PC-3 (cell line): Measurements from ENCODE around the gene CEP112. TPM values are rescaled to one million over a fixed set of nuclear protein-coding genes. Genes with fewer than 3 reads are reported as not detected.

Experiments used
- ATAC-seq: fragments of 200-7000 bp; cut with Tn5 transposase; 2 replicates; pipeline ENCODE4 v1.9.1; 2020; ENCODE audit warnings: mild to moderate bottlenecking, moderate library complexity
- BruUV-seq: library from RNA; stranded (reverse); fragments of 400-500 nt; replicated peaks from 2 replicates; lab custom pipeline; 2021; lab: Mats Ljungman, UMichigan
- CTCF ChIA-PET: fragments of 300-600 bp; sonication (Branson Sonifier 250); formaldehyde crosslinking; loops from one replicate; lab custom pipeline; 2022; ENCODE audit warnings: antibody characterized with exemption; lab: Charles Lee
- POLR2A ChIA-PET: fragments of 300-600 bp; sonication (Branson Sonifier 250); formaldehyde crosslinking; loops from one replicate; lab custom pipeline; 2022; ENCODE audit warnings: antibody characterized with exemption; ENCODE audit not compliant: unreplicated experiment; lab: Charles Lee
- DNase-seq: peaks from one replicate; pipeline ENCODE4 v3.0.0-alpha.2; 2015
- H2AFZ ChIP-seq: fragments of 300-600 bp; sonication (generic); 2 replicates; pipeline ENCODE4 v1.6.0; 2016; ENCODE audit warnings: antibody characterized with exemption, low read length
- H3F3A ChIP-seq: fragments of 300-600 bp; sonication (generic); one replicate; pipeline ENCODE4 v1.6.0; 2017; ENCODE audit warnings: antibody characterized with exemption, low read length, control low read depth, mild to moderate bottlenecking; ENCODE audit not compliant: unreplicated experiment
- H3K27ac ChIP-seq: fragments of 300-600 bp; sonication (generic); 2 replicates; pipeline ENCODE4 v1.5.1; 2016; ENCODE audit warnings: mild to moderate bottlenecking, low read length
- H3K27me3 ChIP-seq: fragments of 300-600 bp; sonication (generic); 2 replicates; pipeline ENCODE4 v1.6.1; 2016; ENCODE audit warnings: low read length, mixed read lengths
- H3K36me3 ChIP-seq: fragments of 300-600 bp; sonication (generic); 2 replicates; pipeline ENCODE4 v1.6.1; 2016; ENCODE audit warnings: low read depth, mixed run types, low read length, mixed read lengths
- H3K4me1 ChIP-seq: fragments of 300-600 bp; sonication (generic); 2 replicates; pipeline ENCODE4 v1.5.1; 2016; ENCODE audit warnings: low read length; ENCODE audit not compliant: insufficient read depth
- H3K4me2 ChIP-seq: fragments of 300-600 bp; sonication (generic); 2 replicates; pipeline ENCODE4 v1.6.0; 2016; ENCODE audit warnings: low read length
- H3K4me3 ChIP-seq: fragments of 300-600 bp; sonication (generic); 2 replicates; pipeline ENCODE4 v1.5.1; 2016; ENCODE audit warnings: mild to moderate bottlenecking, low read length, mixed read lengths
- H3K79me2 ChIP-seq: fragments of 300-600 bp; sonication (generic); 2 replicates; pipeline ENCODE4 v1.6.1; 2017; ENCODE audit warnings: low read length, mixed read lengths
- H3K9ac ChIP-seq: fragments of 300-600 bp; sonication (generic); 2 replicates; pipeline ENCODE4 v1.6.0; 2016; ENCODE audit warnings: mild to moderate bottlenecking, low read length
- H3K9me2 ChIP-seq: fragments of 300-600 bp; sonication (generic); replicated peaks from 2 replicates; pipeline ENCODE4 v1.6.1; 2016; ENCODE audit warnings: mixed run types, low read length, mixed read lengths
- H3K9me3 ChIP-seq: fragments of 300-600 bp; sonication (generic); 2 replicates; pipeline ENCODE4 v1.6.1; 2016; ENCODE audit warnings: low read length, mixed read lengths
- H4K20me1 ChIP-seq: fragments of 300-600 bp; sonication (generic); 2 replicates; pipeline ENCODE4 v1.6.1; 2016; ENCODE audit warnings: low read length, mixed read lengths
- EZH2 ChIP-seq: fragments of 300-600 bp; sonication (generic); IDR thresholded peaks from one replicate; pipeline ENCODE4 v1.6.1; 2017; ENCODE audit warnings: antibody characterized with exemption, mild to moderate bottlenecking, low read length; ENCODE audit not compliant: unreplicated experiment
- EZH2phosphoT487 ChIP-seq: fragments of 300-600 bp; sonication (generic); IDR thresholded peaks from 2 replicates; pipeline ENCODE4 v1.6.1; 2018; ENCODE audit warnings: mild to moderate bottlenecking, antibody characterized with exemption, low read length, borderline replicate concordance
- intact Hi-C: fragments of 100-400 bp; cut with micrococcal nuclease; formaldehyde crosslinking; loops from 2 replicates; pipeline ENCODE4 v1.9.0; 2023
- total RNA-seq: library from RNA; depleted of rRNA; stranded (reverse); fragments of >200 nt; gene quantifications from 2 replicates; pipeline ENCODE4 v1.2.3, GENCODE V29; 2014
- TF ChIP-seq, protein P1 (sequence below): fragments of 300-600 bp; sonication (generic); conservative IDR thresholded peaks from 2 replicates; pipeline ENCODE4 v1.5.1; 2017; ENCODE audit warnings: antibody characterized with exemption, low read depth, mild to moderate bottlenecking, low read length

Gene CEP112
- total RNA-seq, 1 experiment from 2014 or later = 6.5 TPM

DNA sequence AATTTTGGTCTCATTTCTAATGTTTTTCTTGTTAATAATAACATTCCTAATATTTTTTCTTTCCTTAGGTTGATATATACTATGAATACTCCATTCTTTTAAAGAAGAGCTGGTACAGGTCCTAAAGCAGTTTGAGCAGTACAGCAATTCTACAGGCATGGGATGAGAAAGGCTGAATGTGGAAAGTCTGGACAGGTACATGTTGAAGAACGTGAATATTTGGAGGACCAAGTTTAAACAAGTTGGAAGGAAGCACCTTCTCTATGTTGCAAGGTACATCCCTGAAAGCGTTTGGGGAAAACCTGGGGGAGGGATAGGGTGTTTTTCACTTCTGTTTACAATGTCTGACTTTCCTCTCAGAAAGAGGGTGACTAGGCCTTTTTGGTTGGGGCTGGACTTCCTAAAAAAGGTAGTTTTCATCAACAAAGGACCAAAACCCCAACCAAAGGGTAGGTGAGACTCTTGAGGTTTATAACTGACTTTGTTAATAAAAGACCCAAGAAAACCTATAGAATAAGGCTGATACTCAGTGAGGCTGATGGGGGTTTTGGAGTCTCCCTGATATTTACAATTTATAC lies 534.6 kb downstream of the CEP112 start:
- intact Hi-C loops = no loop called here
- BruUV-seq = no TSS peak
- Histone ChIP-seq H3F3A (no peaks in the 10 kb centered on the region), H3K27ac (no peak overlapping the region), H2AFZ (no peak overlapping the region), H3K9me2 (no peaks in the 10 kb centered on the region), H3K4me3 (no peak overlapping the region), H4K20me1 (no peaks in the 10 kb centered on the region), H3K36me3 (no peaks in the 10 kb centered on the region), H3K4me2 (no peak overlapping the region), H3K79me2 (no peaks in the 10 kb centered on the region), H3K4me1 (no peaks in the 10 kb centered on the region; the same call in 1 of the 2 replicates), H3K27me3 (no peaks in the 10 kb centered on the region), H3K9me3 (no peaks in the 10 kb centered on the region), H3K9ac (no peak overlapping the region)
- no peak for DNase-seq
- no peak for ATAC-seq
- TF ChIP-seq EZH2phosphoT487 (no peak), EZH2 (no peak)
- TF ChIP-seq, protein P1, sequence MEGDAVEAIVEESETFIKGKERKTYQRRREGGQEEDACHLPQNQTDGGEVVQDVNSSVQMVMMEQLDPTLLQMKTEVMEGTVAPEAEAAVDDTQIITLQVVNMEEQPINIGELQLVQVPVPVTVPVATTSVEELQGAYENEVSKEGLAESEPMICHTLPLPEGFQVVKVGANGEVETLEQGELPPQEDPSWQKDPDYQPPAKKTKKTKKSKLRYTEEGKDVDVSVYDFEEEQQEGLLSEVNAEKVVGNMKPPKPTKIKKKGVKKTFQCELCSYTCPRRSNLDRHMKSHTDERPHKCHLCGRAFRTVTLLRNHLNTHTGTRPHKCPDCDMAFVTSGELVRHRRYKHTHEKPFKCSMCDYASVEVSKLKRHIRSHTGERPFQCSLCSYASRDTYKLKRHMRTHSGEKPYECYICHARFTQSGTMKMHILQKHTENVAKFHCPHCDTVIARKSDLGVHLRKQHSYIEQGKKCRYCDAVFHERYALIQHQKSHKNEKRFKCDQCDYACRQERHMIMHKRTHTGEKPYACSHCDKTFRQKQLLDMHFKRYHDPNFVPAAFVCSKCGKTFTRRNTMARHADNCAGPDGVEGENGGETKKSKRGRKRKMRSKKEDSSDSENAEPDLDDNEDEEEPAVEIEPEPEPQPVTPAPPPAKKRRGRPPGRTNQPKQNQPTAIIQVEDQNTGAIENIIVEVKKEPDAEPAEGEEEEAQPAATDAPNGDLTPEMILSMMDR = no peak
- ChIA-PET CTCF (interaction anchor here (0.6 to 0.7 kb wide), 2 partner anchors 36 to 72 kb away, joined by 3 read pairs; no protein-coding TSS in a partner anchor), POLR2A (no interaction called here)

DNA sequence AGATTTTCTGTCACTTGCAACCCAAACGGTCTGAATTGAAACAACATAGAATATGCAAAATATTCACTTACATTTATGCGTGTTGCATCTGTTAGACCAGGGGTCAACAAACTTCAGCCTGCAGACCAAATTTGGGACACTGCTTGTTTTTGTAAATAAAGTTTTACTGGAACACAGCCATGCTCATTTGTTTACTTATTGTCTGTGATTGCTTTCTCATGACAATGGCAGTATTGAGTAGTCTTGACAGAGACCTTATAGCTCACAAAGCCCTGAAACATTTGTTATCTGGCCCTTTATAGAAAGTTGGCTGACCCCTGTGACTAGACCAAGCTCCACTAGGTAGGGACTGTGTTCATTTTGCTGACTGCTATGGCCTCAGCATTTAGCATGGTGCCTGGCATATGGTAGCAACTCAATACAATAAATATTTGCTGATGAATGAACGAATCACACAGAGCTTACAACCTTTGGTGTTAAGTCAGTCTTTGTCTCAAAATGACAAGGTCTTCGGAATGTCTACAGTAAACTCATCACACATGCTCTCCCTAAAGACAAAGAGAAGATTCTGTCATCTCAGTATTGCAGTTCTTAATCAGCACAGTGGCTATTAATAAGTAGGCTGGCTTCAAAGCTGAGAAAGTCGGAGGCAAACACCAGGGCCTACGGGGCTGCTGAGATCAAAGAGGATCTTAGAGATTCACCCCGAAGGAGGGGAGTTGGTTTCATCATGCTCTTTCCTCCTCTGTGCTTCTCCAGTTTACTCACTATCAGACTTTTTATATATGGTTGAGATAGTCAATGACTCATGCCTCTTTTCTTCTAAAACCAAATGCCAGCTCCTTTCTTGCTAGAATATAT lies 535.3 kb downstream of the CEP112 start:
- H3K9me3 ChIP-seq = no peaks in the 10 kb centered on the region
- H3F3A ChIP-seq = no peaks in the 10 kb centered on the region
- no peaks in the 10 kb centered on the region for H3K27me3 ChIP-seq
- no peaks in the 10 kb centered on the region for H3K79me2 ChIP-seq
- TF ChIP-seq EZH2 (no peak), EZH2phosphoT487 (no peak)
- TF ChIP-seq, protein P1 = no peak
- no peaks in the 10 kb centered on the region for H4K20me1 ChIP-seq
- ATAC-seq (no peak), DNase-seq (no peak)
- H3K27ac ChIP-seq = no peak overlapping the region
- H3K4me1 ChIP-seq = no peaks in the 10 kb centered on the region; the same call in 1 of the 2 replicates
- intact Hi-C loops = no loop called here
- POLR2A ChIA-PET = no interaction called here
- H3K9me2 ChIP-seq = no peaks in the 10 kb centered on the region
- H3K4me3 ChIP-seq = no peak overlapping the region
- H2AFZ ChIP-seq = no peak overlapping the region
- no peaks in the 10 kb centered on the region for H3K36me3 ChIP-seq
- BruUV-seq = no TSS peak
- CTCF ChIA-PET = interaction anchor here (0.6 to 0.7 kb wide), 2 partner anchors 35 to 71 kb away, joined by 3 read pairs; no protein-coding TSS in a partner anchor
- no peak overlapping the region for H3K9ac ChIP-seq
- no peak overlapping the region for H3K4me2 ChIP-seq
